Measurements from ENCODE around the gene ITSN2.

DNA sequence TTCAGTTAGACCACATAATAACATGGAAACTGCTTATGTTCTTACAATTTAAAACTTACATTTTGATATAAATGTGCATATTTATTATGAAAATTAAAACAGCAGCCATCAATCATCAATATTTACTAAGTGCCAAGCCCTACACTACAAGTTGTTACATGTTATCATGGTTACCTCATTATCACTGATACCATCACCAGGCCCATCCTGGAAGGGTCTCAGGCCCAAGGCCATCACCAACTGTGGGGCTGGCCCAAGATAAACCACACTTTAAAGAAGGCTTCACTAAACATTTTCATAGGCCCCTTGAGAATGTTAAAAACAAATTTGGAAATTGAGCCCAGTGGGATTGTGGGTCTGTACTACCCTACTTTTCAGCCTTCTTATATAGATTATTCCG is 6.4 kb downstream of the ITSN2 start:
- TF ChIP-seq POLR2A (IDR thresholded peaks at IDR 0.05): no peak
- TF ChIP-seq CTCF (IDR thresholded peaks at IDR 0.05): no peak
